Tibial nerve (tissue), 4 donors: ENCODE measurements around the gene CCNQ.

Experiments used
- CTCF ChIP-seq, 5 experiments: fragments of 200-600 bp in 3 of 5; fragments of 450-650 bp in 2 of 5; sonication (generic) in 3 of 5; IDR thresholded peaks; one replicate each; pipeline ENCODE4 v1.5.1; 2016 to 2019; ENCODE audit warnings: antibody characterized with exemption in 5 of 5, mild to moderate bottlenecking in 3 of 5, moderate library complexity in 2 of 5
- EP300 ChIP-seq, 2 donors: sonication (generic); formaldehyde crosslinking; IDR thresholded peaks; one replicate each; pipeline ENCODE4 v1.6.1; 2017; ENCODE audit warnings: antibody characterized with exemption in 2 of 2, mild to moderate bottlenecking in 1 of 2
- POLR2A ChIP-seq, 2 donors: fragments of 450-650 bp; IDR thresholded peaks; one replicate each; pipeline ENCODE4 v1.6.1; 2017; ENCODE audit warnings: antibody characterized with exemption in 2 of 2, mild to moderate bottlenecking in 2 of 2, moderate library complexity in 2 of 2

- TF ChIP-seq CTCF (IDR thresholded peaks at IDR 0.05) (no peak), EP300 (IDR thresholded peaks at IDR 0.05) (no peak), POLR2A (IDR thresholded peaks at IDR 0.05) (no peak)
Observed at GRCh38 chrX:153573984-153574383, 25.0 kb downstream of the CCNQ start.
